K562 (cell line): ENCODE data around the gene WEE1. TPM values are rescaled to one million over a fixed set of nuclear protein-coding genes. Genes with fewer than 3 reads are reported as not detected.

Source experiments
- CC2D1A ChIP-seq: fragments of 450-650 bp; IDR thresholded peaks from 2 replicates; pipeline ENCODE4 v1.6.1; 2017; ENCODE audit warnings: mild to moderate bottlenecking
- FOS ChIP-seq: IDR thresholded peaks from 3 replicates; pipeline ENCODE4 v1.6.1; 2011; ENCODE audit not compliant: insufficient read length; ENCODE audit errors: extremely low read depth
- FOXM1 ChIP-seq, 2 experiments: fragments of 450-650 bp in 1 of 2; sonication (generic) in 1 of 2; formaldehyde crosslinking in 1 of 2; IDR thresholded peaks; 2 replicates each; pipeline versions ENCODE4 v1.6.1 to v1.9.0; 2017 to 2022; ENCODE audit warnings: low read depth in 2 of 2, mild to moderate bottlenecking in 2 of 2, missing genetic modification reagents in 1 of 2, moderate library complexity in 1 of 2
- HEY1 ChIP-seq: fragments of 250-450 bp; sonication (Bioruptor Pico); IDR thresholded peaks from 2 replicates; pipeline ENCODE4 v1.5.0; 2020; ENCODE audit warnings: mild to moderate bottlenecking, moderate library complexity, borderline replicate concordance
- HMG20A ChIP-seq: fragments of 450-650 bp; formaldehyde crosslinking; conservative IDR thresholded peaks from 2 replicates; pipeline ENCODE4 v1.4.0; 2020; ENCODE audit warnings: mild to moderate bottlenecking, mixed read lengths
- MIER1 ChIP-seq: fragments of 450-650 bp; IDR thresholded peaks from 2 replicates; pipeline ENCODE4 v1.6.1; 2016; ENCODE audit warnings: antibody characterized with exemption, mild to moderate bottlenecking, low read depth
- NR0B1 ChIP-seq: fragments of 450-650 bp; IDR thresholded peaks from one replicate; pipeline ENCODE4 v1.6.1; 2018; ENCODE audit warnings: mild to moderate bottlenecking, moderate library complexity; ENCODE audit not compliant: partially characterized antibody
- PHF20 ChIP-seq: fragments of 450-650 bp; IDR thresholded peaks from 2 replicates; pipeline ENCODE4 v1.6.1; 2018; ENCODE audit not compliant: partially characterized antibody
- TAF9B ChIP-seq: fragments of 450-650 bp; IDR thresholded peaks from 2 replicates; pipeline ENCODE4 v1.6.1; 2018; ENCODE audit warnings: mild to moderate bottlenecking; ENCODE audit not compliant: partially characterized antibody
- TCF3 ChIP-seq: sonication (generic); formaldehyde crosslinking; IDR thresholded peaks from 2 replicates; pipeline ENCODE4 v1.4.0; 2020; ENCODE audit warnings: mild to moderate bottlenecking, missing genetic modification reagents
- XRCC5 ChIP-seq: fragments of 200-400 bp; formaldehyde crosslinking; IDR thresholded peaks from 2 replicates; pipeline ENCODE4 v1.6.1; 2017; ENCODE audit warnings: low read depth, mild to moderate bottlenecking, low read length
- YY1 ChIP-seq, 3 experiments: IDR thresholded peaks; 2 replicates each; pipeline ENCODE4 v1.6.1; 2011; ENCODE audit warnings: low read length in 2 of 3, mild to moderate bottlenecking in 2 of 3, moderate library complexity in 2 of 3, borderline replicate concordance in 1 of 3, control low read depth in 1 of 3, low read depth in 1 of 3; ENCODE audit not compliant: insufficient read depth in 3 of 3, insufficient replicate concordance in 2 of 3, control insufficient read depth in 1 of 3, insufficient read length in 1 of 3; ENCODE audit errors: extremely low read depth in 1 of 3
- ZNF609 ChIP-seq: sonication (generic); formaldehyde crosslinking; IDR thresholded peaks from 2 replicates; pipeline ENCODE4 v1.8.1; 2023; ENCODE audit warnings: missing genetic modification reagents, mild to moderate bottlenecking, borderline replicate concordance
- polyA plus RNA-seq, 8 experiments: library from polyadenylated mRNA; depleted of rRNA in 4 of 8; stranded (reverse) in 5 of 8; unstranded in 3 of 8; fragments of >200 nt; fragmentation: Nextera tagmentation in 2 of 8; fragmentation: Illumina TruSeq in 1 of 8; extraction: Ambion mirVana in 2 of 8; extraction: Trizol in 1 of 8; gene quantifications; 2 replicates each; pipeline versions ENCODE4 v1.2.1 to v1.2.3, GENCODE V29; 2011 to 2014; ENCODE audit warnings: inconsistent platforms in 1 of 8, missing spikeins in 1 of 8
- total RNA-seq, 7 experiments: library from RNA; depleted of rRNA in 6 of 7; stranded (reverse); fragments of >200 nt in 6 of 7; fragmentation: Illumina TruSeq in 2 of 7; extraction: Trizol in 2 of 7; gene quantifications; 2 replicates each; pipeline versions ENCODE4 v1.2.1 to v1.2.3, GENCODE V29; 2011 to 2021; ENCODE audit warnings: low replicate concordance in 1 of 7
- TF ChIP-seq, protein P1 (sequence below): fragments of 450-650 bp; IDR thresholded peaks from 2 replicates; pipeline ENCODE4 v1.7.1; 2018; ENCODE audit warnings: mild to moderate bottlenecking, low read depth; ENCODE audit not compliant: partially characterized antibody
- TF ChIP-seq, protein P2 (sequence below): conservative IDR thresholded peaks from 2 replicates; pipeline ENCODE4 v1.6.1; 2011; ENCODE audit warnings: low read depth, mild to moderate bottlenecking, low read length; ENCODE audit not compliant: control insufficient read depth

WEE1 gene
- total and polyA plus RNA-seq, 9 of the 15 experiments (the other 6 are each of a cell fraction or from before 2014, with no cell fraction given) = 21.9 to 99.0 (median 67.4) TPM

DNA sequence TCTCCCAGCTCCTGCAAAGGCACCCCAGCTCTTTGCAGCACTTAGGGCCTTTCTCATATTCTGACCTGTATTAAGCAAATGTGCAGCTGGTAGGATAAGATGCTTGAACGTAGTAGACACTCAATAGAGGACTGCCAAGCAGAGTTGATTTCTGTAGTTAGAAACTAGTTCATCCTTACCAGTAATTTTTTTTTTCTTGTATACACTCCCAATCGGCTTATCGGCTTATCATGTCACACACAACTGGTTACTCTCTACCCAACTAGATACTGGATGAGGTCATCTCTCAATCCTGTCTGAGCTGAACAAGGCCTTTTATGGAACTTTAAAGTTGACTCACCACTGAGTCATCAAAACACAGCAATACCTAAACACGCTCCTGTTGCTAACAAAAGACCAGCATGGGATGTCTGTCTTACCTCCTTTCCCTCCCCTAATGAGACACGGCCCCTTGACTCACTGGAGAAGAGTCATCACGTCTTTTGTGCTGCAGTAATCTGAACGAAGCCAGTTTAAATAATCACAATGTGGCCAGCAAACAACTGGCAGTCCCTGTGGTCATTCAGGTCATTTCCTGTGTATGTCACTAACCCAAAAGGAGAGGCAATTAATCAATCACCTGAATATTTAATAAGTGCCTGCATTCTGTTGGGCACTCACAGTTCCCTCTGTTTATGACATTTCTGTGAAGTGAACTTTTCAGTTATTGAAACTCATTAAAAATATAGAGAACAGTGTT, 7.5 kb upstream of the WEE1 start (continued):
- TF ChIP-seq, protein P1, sequence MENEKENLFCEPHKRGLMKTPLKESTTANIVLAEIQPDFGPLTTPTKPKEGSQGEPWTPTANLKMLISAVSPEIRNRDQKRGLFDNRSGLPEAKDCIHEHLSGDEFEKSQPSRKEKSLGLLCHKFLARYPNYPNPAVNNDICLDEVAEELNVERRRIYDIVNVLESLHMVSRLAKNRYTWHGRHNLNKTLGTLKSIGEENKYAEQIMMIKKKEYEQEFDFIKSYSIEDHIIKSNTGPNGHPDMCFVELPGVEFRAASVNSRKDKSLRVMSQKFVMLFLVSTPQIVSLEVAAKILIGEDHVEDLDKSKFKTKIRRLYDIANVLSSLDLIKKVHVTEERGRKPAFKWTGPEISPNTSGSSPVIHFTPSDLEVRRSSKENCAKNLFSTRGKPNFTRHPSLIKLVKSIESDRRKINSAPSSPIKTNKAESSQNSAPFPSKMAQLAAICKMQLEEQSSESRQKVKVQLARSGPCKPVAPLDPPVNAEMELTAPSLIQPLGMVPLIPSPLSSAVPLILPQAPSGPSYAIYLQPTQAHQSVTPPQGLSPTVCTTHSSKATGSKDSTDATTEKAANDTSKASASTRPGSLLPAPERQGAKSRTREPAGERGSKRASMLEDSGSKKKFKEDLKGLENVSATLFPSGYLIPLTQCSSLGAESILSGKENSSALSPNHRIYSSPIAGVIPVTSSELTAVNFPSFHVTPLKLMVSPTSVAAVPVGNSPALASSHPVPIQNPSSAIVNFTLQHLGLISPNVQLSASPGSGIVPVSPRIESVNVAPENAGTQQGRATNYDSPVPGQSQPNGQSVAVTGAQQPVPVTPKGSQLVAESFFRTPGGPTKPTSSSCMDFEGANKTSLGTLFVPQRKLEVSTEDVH = peak; percentile 73
- TF ChIP-seq NR0B1 (no peak), HEY1 (CRISPR knock-in tag) (no peak), MIER1 (0 out of 2 replicates have a peak, but pooled peaks have one; percentile 28), FOXM1 (IDR thresholded peaks at IDR 0.05; ENCODE audit: low read depth) (peak; percentile 97), FOXM1 (CRISPR knock-in tag; IDR thresholded peaks at IDR 0.05; ENCODE audit: low read depth) (peak; percentile 97; the same call in 1 of the 2 replicates), YY1 (IDR thresholded peaks at IDR 0.05; ENCODE audit: borderline replicate concordance in 1 of 3, control insufficient read depth in 1 of 3, extremely low read depth in 1 of 3, insufficient read depth in 3 of 3, insufficient read length in 1 of 3, insufficient replicate concordance in 2 of 3, low read depth in 1 of 3, low read length in 2 of 3) (no peak), TCF3 (CRISPR knock-in tag) (peak; percentile 69), XRCC5 (no peak), ZNF609 (CRISPR knock-in tag) (no peak; the same call in 1 of the 2 replicates), FOS (peak; percentile 88), PHF20 (no peak), HMG20A (CRISPR knock-in tag) (no peak), CC2D1A (peak; percentile 44; the same call in 1 of the 2 replicates), TAF9B (peak; percentile 93)
- TF ChIP-seq, protein P2, sequence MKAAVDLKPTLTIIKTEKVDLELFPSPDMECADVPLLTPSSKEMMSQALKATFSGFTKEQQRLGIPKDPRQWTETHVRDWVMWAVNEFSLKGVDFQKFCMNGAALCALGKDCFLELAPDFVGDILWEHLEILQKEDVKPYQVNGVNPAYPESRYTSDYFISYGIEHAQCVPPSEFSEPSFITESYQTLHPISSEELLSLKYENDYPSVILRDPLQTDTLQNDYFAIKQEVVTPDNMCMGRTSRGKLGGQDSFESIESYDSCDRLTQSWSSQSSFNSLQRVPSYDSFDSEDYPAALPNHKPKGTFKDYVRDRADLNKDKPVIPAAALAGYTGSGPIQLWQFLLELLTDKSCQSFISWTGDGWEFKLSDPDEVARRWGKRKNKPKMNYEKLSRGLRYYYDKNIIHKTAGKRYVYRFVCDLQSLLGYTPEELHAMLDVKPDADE = 0 out of 2 replicates have a peak, but pooled peaks have one; percentile 39
